UCSD-AML1 (cell line): ENCODE results near the gene ISOC2.
"Not testable (repeated sequence)": the region's sequence is repeated elsewhere in the genome, so short reads cannot be mapped to it uniquely, and the experiment has no call there.

Experiments used
- DNase-seq: peaks from one replicate; lab custom pipeline; 2025; ENCODE audit not compliant: unreplicated experiment; lab: John Stamatoyannopoulos, UW

ISOC2 gene

GRCh38 chr19:55418185-55418584, 43.3 kb downstream of the ISOC2 start:
- peak; percentile 57 for DNase-seq

- no peak for DNase-seq
Observed at GRCh38 chr19:55410168-55410567, 51.3 kb downstream of the ISOC2 start.

GRCh38 chr19:55409179-55409578, 52.3 kb downstream of the ISOC2 start:
- DNase-seq, result not testable (repeated sequence)

- DNase-seq, result no peak
Observed at GRCh38 chr19:55408533-55408872, 52.9 kb downstream of the ISOC2 start.

- peak; percentile 99 for DNase-seq
Observed at GRCh38 chr19:55407800-55408532, 53.5 kb downstream of the ISOC2 start.

- DNase-seq, result not testable (repeated sequence)
Observed at GRCh38 chr19:55407550-55407799, 54.0 kb downstream of the ISOC2 start, which contains the start of gene UBE2S. TSS of gene UBE2S (minus strand) at chr19:55407788. CDS start at chr19:55407589, 199 bp downstream.

GRCh38 chr19:55406826-55407549, 54.5 kb downstream of the ISOC2 start:
- DNase-seq, result peak; percentile 68

- DNase-seq, result no peak
Observed at GRCh38 chr19:55406091-55406825, 55.2 kb downstream of the ISOC2 start.

GRCh38 chr19:55405638-55406037, 55.8 kb downstream of the ISOC2 start:
- no peak for DNase-seq
